Left ventricle myocardium superior (tissue), 1 donor: ENCODE measurements around the gene TUBA3D. TPM values are rescaled to one million over a fixed set of nuclear protein-coding genes. Genes with fewer than 3 reads are reported as not detected.
"Not testable (repeated sequence)": the region's sequence is repeated elsewhere in the genome, so short reads cannot be mapped to it uniquely, and the experiment has no call there.

Experiments
- ATAC-seq: fragments of 200-7000 bp; cut with Tn5 transposase; one replicate; pipeline ENCODE4 v1.9.1; 2020; ENCODE audit warnings: mild to moderate bottlenecking, moderate library complexity
- DNase-seq: peaks from one replicate; pipeline ENCODE4 v3.0.0-alpha.2; 2020
- intact Hi-C: fragments of 100-400 bp; cut with micrococcal nuclease; formaldehyde crosslinking; loops from one replicate; pipeline ENCODE4 v1.11.0; 2022
- microRNA-seq: library from miRNA; unstranded; fragments of <30 nt; microRNA quantifications from one replicate; pipeline ENCODE4 v1.2.0, GENCODE V29; 2020; ENCODE audit warnings: borderline number of aligned reads
- total RNA-seq: library from RNA; stranded (reverse); fragmentation: NEBNext Ultra II Directional; extraction: Animal tissue kit (Norgen Biotek cat#: 25700); gene quantifications from one replicate; pipeline ENCODE4 v1.2.1, GENCODE V29; 2021
- donor health status: DM: no; HTN: yes; CAD: no; lungs with severe emphysema.

Gene TUBA3D
- total RNA-seq, 1 donor from 2014 or later: 100 TPM

DNA sequence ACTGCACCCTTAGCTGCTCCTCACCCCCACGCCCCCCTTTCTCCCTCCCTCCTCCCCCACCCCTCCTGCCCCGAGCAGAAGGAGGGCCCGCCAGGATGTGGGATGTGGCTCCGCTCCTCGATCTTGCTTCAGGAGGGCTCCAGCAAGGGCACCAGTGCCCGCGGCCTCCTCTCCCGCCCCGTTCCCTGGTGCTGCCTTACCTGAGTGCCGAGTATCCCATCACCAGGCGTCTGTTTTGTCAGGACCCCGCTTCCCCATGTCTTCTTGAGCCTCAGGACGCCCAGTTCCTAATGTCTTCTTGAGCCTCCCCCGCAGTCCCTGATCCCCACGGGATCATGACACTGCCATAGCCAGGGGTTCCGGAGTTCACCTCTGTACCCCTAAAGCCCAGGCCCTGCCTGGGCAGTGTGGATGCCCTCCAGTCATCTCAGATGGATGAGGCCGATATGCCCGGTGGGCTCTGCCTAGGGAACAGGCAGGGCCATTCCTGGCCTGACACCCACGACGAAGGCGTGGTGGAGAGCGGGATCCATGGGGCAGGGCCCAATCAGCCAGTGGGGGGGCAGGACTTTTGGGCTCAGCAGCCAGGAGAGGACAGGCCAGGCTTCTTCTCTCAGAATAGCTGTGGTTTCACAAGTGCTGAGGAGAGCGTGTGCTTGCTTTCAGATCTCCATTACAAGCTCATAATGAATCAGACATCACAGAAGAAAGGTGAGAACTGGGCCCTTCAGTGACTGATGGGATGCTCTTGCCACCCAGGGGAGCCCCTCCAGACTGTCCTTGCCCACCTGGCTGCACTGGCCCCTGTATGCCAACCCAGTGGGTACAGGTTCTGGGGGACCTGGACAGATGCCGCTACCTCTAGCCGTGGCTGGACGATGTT lies 53.3 kb downstream of the TUBA3D start:
- peak; percentile 13 for ATAC-seq
- intact Hi-C loops, DNase-seq: not testable (repeated sequence)

DNA sequence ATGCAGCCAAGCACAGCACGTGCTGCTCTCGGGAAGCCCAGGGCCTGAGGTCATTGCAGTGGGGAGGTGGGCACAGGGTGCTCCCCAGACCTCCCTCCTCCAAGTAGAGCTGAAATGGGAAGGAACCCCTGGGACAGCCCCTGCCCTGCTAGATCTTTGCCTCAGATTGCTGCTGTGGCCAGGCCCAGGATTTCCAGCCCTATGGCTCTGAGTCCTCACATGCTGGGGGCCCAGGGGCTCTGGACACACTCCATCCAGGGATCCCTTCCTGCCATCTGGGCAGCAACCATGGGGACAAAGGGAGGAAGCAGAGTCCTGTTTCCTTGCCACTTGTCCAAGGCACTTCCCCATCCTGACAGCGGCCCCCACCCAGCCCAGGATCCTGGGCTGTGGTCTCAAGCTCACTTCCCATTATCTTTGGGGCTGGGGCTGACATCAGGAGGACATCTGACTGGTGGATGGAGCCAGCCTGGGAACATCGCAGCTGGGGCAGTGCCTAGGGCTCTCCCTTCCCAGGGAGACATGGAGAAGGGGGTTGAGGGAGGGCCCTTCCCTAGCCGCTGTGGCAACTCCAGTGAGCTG lies 54.0 kb downstream of the TUBA3D start:
- DNase-seq, intact Hi-C loops, ATAC-seq: not testable (repeated sequence)

DNA sequence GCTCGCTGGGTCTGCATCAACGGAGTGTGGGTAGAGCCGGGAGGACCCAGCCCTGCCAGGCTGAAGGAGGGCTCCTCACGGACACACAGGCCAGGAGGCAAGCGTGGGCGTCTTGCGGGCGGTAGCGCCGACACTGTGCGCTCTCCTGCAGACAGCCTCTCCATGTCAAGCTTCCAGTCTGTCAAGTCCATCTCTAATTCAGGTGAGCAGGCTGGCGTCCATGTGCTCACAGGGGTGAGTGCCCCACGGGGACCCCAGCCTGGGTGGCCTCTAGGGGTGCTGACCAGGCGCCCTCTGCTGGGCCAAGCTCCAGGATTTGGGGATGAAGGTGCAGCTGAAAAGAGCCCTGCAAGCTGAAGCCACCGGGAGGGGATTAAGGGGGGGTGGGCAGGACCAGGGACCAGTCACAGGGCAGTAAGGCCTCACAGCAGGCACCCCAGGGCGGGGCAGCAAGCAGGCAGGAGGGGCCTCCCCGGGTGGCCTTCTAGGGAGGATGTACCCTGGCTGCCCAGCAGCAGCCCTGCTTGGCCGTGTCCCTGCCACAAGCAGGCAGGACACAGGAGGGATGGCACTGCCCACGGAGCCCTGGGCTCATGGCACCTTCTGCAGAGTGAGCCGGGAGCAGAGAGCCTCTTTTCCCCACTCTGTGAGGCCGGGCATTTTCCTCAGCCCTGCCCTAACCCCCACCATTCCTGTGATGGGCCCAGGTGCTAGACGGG lies 54.9 kb downstream of the TUBA3D start:
- ATAC-seq, DNase-seq: not testable (repeated sequence)

DNA sequence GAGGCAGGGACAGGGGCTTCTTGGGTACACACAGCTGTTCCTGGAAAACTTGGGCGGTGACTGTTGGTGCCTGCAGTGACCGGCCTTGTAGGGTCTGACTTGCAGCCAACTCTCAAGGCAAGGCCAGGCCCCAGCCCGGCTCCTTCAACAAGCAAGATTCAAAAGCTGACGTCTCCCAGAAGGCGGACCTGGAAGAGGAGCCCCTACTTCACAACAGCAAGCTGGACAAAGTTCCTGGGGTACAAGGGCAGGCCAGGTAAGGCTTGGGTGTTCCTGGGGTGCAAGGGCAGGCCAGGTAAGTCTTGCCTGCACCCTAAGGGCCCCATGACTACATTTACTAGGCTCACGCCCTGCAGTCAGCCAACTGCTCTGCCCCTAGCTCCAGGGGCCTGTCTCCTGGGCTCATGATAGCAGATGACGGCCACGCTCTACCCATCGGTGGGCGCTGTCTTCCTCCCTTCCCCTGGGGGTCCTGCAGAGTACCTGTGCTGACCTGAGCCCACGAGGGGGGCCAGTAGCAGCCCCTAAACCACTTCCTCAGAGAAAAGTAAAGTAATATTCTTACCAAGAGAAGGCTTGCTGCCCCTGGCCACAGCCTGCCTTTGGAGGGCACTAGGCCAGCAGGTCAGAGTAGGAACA lies 55.7 kb downstream of the TUBA3D start:
- DNase-seq, ATAC-seq, intact Hi-C loops: not testable (repeated sequence)

More for the DNA sequence above, 54.9 kb downstream of the TUBA3D start:
- intact Hi-C loops: not testable (repeated sequence)

Small RNAs within 50 kb of the gene (microRNA-seq; reads per million reads assigned to microRNA genes)
- gene MIR4784: not detected

Other genes starting within 250 kb of the TUBA3D start
- 0.07 TPM for gene RAB6D, start 112.0 kb upstream of the TUBA3D start, total RNA-seq
- gene MZT2A, start 16.3 kb downstream of the TUBA3D start, total RNA-seq: 370 TPM
- 1.0 TPM for gene CCDC74A, start 51.8 kb downstream of the TUBA3D start, total RNA-seq